HPDE6-E6E7 (cell line): ENCODE measurements around the gene FAM240A.

Experiments
- DNase-seq: peaks from one replicate; pipeline ENCODE4 v3.0.0; 2011; ENCODE audit warnings: missing footprints; ENCODE audit errors: extremely low spot score

FAM240A gene

GRCh38 chr3:46626039-46626438, 13.7 kb downstream of the FAM240A start:
- no peak for DNase-seq

GRCh38 chr3:46627078-46627477, 14.8 kb downstream of the FAM240A start:
- DNase-seq: no peak

GRCh38 chr3:46628901-46629369, 16.6 kb downstream of the FAM240A start:
- DNase-seq: no peak

GRCh38 chr3:46629551-46630517, 17.5 kb downstream of the FAM240A start:
- peak; percentile 22 for DNase-seq

- DNase-seq: no peak
Observed at GRCh38 chr3:46632792-46633191, 20.5 kb downstream of the FAM240A start.

- no peak for DNase-seq
Observed at GRCh38 chr3:46634856-46635255, 22.5 kb downstream of the FAM240A start.

- DNase-seq: no peak
Observed at GRCh38 chr3:46639221-46639620, 26.9 kb downstream of the FAM240A start.

- DNase-seq: no peak
Observed at GRCh38 chr3:46640927-46641326, 28.6 kb downstream of the FAM240A start.

- DNase-seq: no peak
Observed at GRCh38 chr3:46642971-46643370, 30.6 kb downstream of the FAM240A start.

GRCh38 chr3:46643701-46644100, 31.4 kb downstream of the FAM240A start:
- no peak for DNase-seq

- no peak for DNase-seq
Observed at GRCh38 chr3:46646700-46647099, 34.4 kb downstream of the FAM240A start.

- no peak for DNase-seq
Observed at GRCh38 chr3:46648096-46648495, 35.8 kb downstream of the FAM240A start.

GRCh38 chr3:46649436-46649835, 37.1 kb downstream of the FAM240A start:
- DNase-seq: no peak

- DNase-seq: no peak
Observed at GRCh38 chr3:46651084-46651483, 38.8 kb downstream of the FAM240A start.

- DNase-seq: no peak
Observed at GRCh38 chr3:46655271-46655670, 42.9 kb downstream of the FAM240A start.

GRCh38 chr3:46656778-46657556, 44.6 kb downstream of the FAM240A start:
- no peak for DNase-seq

GRCh38 chr3:46659285-46659684, 47.0 kb downstream of the FAM240A start:
- DNase-seq: no peak

GRCh38 chr3:46660003-46660402, 47.7 kb downstream of the FAM240A start:
- no peak for DNase-seq

- DNase-seq: no peak
Observed at GRCh38 chr3:46660543-46661523, 48.5 kb downstream of the FAM240A start.

GRCh38 chr3:46661776-46662766, 49.7 kb downstream of the FAM240A start:
- DNase-seq: no peak
